ENCODE data around the gene NFKBIA.
"Not testable (repeated sequence)": the region's sequence is repeated elsewhere in the genome, so short reads cannot be mapped to it uniquely, and the experiment has no call there.

The NFKBIA gene

GRCh38 chr14:35390577-35391387 is 13.8 kb downstream of the NFKBIA start:
- peak; percentile 54 for DNase-seq (ENCODE audit: low read depth)

GRCh38 chr14:35389315-35389667 is 15.3 kb downstream of the NFKBIA start:
- no peak for DNase-seq (ENCODE audit: low read depth)

- no peak for DNase-seq (ENCODE audit: low read depth)
Measured at GRCh38 chr14:35388656-35389314, 15.8 kb downstream of the NFKBIA start.

- DNase-seq (ENCODE audit: low read depth), result no peak
Measured at GRCh38 chr14:35387713-35388579, 16.6 kb downstream of the NFKBIA start.

GRCh38 chr14:35387219-35387618 is 17.3 kb downstream of the NFKBIA start:
- DNase-seq (ENCODE audit: low read depth), result no peak

GRCh38 chr14:35386673-35387125 is 17.9 kb downstream of the NFKBIA start:
- DNase-seq (ENCODE audit: low read depth), result no peak

- peak; percentile 77 for DNase-seq (ENCODE audit: low read depth)
Measured at GRCh38 chr14:35385042-35385839, 19.3 kb downstream of the NFKBIA start.

- peak; percentile 95 for DNase-seq (ENCODE audit: low read depth)
Measured at GRCh38 chr14:35384455-35385041, 20.0 kb downstream of the NFKBIA start.

- no peak for DNase-seq (ENCODE audit: low read depth)
Measured at GRCh38 chr14:35383569-35384454, 20.7 kb downstream of the NFKBIA start.

- DNase-seq (ENCODE audit: low read depth), result peak; percentile 81
Measured at GRCh38 chr14:35380794-35381193, 23.8 kb downstream of the NFKBIA start.

- DNase-seq (ENCODE audit: low read depth), result not testable (repeated sequence)
Measured at GRCh38 chr14:35379234-35379933, 25.2 kb downstream of the NFKBIA start.

GRCh38 chr14:35378425-35379233 is 25.9 kb downstream of the NFKBIA start:
- no peak for DNase-seq (ENCODE audit: low read depth)

- DNase-seq (ENCODE audit: low read depth), result no peak
Measured at GRCh38 chr14:35375558-35376025, 29.0 kb downstream of the NFKBIA start.

- peak; percentile 99 for DNase-seq (ENCODE audit: low read depth)
Measured at GRCh38 chr14:35374263-35374712, 30.3 kb downstream of the NFKBIA start.

- not testable (repeated sequence) for DNase-seq (ENCODE audit: low read depth)
Measured at GRCh38 chr14:35373208-35373607, 31.3 kb downstream of the NFKBIA start.

GRCh38 chr14:35370969-35371368 is 33.6 kb downstream of the NFKBIA start:
- no peak for DNase-seq (ENCODE audit: low read depth)

GRCh38 chr14:35369701-35370191 is 34.8 kb downstream of the NFKBIA start:
- DNase-seq (ENCODE audit: low read depth), result no peak

Data from amniotic epithelial cell (primary cell).